ENCODE measurements around the gene ZNF497.

ZNF497 gene

DNA sequence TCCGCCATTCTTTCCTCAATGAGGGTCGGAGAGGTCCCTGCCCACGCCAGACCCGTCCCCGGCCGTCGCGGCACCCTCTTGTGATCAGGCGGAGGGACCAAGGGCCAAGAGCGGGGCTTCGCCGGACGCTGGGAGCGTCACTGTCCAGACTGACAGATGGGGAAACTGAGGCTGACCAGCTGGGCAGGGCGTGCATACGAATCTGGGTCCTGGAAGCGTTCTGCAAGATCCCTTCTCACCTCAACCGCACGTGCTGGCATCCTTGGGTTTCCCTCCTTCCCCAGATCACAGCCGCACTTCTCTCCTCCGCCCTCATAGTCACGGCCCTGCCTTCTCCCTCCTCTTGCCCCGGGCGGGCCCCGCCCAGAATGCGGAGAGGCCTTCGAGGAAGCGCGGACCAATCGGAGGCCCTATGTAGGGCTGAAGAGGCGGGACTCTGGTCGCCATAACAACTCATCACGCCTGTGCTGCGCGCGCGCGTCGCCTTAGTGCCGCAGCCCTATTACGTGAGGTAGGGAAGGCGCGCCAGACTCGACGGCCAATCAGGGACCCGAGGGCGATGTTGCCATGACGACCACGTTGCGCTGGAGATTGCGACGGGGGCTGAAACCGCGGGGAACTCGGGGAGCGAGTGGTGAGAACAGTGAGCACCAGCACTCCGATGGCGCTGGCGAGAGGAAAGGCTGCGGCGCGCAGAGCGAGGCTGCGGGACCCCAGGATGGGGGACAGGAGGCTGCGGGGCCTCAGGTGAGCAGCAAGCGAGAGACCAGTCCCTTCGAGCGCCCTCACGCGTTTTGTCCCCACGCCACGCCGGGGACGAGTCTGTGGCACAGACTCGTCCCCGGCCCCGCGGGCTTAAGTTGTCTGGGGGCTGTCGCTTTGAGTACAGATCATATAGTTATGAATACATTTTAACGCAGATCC, 38.6 kb upstream of the ZNF497 start (continued):
- TF ChIP-seq, protein P1, sequence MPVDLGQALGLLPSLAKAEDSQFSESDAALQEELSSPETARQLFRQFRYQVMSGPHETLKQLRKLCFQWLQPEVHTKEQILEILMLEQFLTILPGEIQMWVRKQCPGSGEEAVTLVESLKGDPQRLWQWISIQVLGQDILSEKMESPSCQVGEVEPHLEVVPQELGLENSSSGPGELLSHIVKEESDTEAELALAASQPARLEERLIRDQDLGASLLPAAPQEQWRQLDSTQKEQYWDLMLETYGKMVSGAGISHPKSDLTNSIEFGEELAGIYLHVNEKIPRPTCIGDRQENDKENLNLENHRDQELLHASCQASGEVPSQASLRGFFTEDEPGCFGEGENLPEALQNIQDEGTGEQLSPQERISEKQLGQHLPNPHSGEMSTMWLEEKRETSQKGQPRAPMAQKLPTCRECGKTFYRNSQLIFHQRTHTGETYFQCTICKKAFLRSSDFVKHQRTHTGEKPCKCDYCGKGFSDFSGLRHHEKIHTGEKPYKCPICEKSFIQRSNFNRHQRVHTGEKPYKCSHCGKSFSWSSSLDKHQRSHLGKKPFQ (tag by site-specific recombination; IDR thresholded peaks at IDR 0.05) = peak; percentile 81
- TF ChIP-seq ZNF670 (tag by site-specific recombination; IDR thresholded peaks at IDR 0.05; ENCODE audit: low read depth) (no peak), ZNF560 (tag by site-specific recombination; IDR thresholded peaks at IDR 0.05; ENCODE audit: borderline replicate concordance) (no peak), SP2 (tag by site-specific recombination; IDR thresholded peaks at IDR 0.05) (peak; percentile 96), GLIS2 (tag by site-specific recombination; IDR thresholded peaks at IDR 0.05) (no peak), YY1 (tag by site-specific recombination; IDR thresholded peaks at IDR 0.05) (peak; percentile 43; the same call in 1 of the 2 replicates), ZNF114 (tag by site-specific recombination; IDR thresholded peaks at IDR 0.05) (no peak), ZNF239 (tag by site-specific recombination; IDR thresholded peaks at IDR 0.05) (no peak), ZNF704 (tag by site-specific recombination; IDR thresholded peaks at IDR 0.05) (no peak), FEZF1 (tag by site-specific recombination; IDR thresholded peaks at IDR 0.05) (no peak), ZBTB26 (tag by site-specific recombination; optimal IDR thresholded peaks at IDR 0.05) (peak; percentile 89), ZNF280C (tag by site-specific recombination; IDR thresholded peaks at IDR 0.05) (no peak), ZNF549 (tag by site-specific recombination; IDR thresholded peaks at IDR 0.05) (no peak), IKZF3 (tag by site-specific recombination; IDR thresholded peaks at IDR 0.05) (no peak), ZNF202 (tag by site-specific recombination; IDR thresholded peaks at IDR 0.05; ENCODE audit: borderline replicate concordance) (no peak), ZBTB49 (tag by site-specific recombination; IDR thresholded peaks at IDR 0.05; ENCODE audit: low read depth) (no peak), KLF7 (tag by site-specific recombination; IDR thresholded peaks at IDR 0.05; ENCODE audit: borderline replicate concordance) (no peak; the same call in 1 of the 2 replicates), ZNF223 (tag by site-specific recombination; IDR thresholded peaks at IDR 0.05) (no peak), ZNF174 (tag by site-specific recombination; IDR thresholded peaks at IDR 0.05) (no peak), CTCF (tag by site-specific recombination; IDR thresholded peaks at IDR 0.05) (peak; percentile 44; the same call in 1 of the 2 replicates), ZNF121 (tag by site-specific recombination; IDR thresholded peaks at IDR 0.05) (no peak), EGR2 (tag by site-specific recombination; IDR thresholded peaks at IDR 0.05; ENCODE audit: low read depth) (no peak)
- TF ChIP-seq, protein P2, sequence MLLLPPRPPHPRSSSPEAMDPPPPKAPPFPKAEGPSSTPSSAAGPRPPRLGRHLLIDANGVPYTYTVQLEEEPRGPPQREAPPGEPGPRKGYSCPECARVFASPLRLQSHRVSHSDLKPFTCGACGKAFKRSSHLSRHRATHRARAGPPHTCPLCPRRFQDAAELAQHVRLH (tag by site-specific recombination; IDR thresholded peaks at IDR 0.05) = 0 out of 2 replicates have a peak, but pooled peaks have one; percentile 11
- TF ChIP-seq, protein P3, sequence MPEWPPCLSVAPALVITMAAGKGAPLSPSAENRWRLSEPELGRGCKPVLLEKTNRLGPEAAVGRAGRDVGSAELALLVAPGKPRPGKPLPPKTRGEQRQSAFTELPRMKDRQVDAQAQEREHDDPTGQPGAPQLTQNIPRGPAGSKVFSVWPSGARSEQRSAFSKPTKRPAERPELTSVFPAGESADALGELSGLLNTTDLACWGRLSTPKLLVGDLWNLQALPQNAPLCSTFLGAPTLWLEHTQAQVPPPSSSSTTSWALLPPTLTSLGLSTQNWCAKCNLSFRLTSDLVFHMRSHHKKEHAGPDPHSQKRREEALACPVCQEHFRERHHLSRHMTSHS (tag by site-specific recombination; IDR thresholded peaks at IDR 0.05) = no peak
- TF ChIP-seq, protein P4, sequence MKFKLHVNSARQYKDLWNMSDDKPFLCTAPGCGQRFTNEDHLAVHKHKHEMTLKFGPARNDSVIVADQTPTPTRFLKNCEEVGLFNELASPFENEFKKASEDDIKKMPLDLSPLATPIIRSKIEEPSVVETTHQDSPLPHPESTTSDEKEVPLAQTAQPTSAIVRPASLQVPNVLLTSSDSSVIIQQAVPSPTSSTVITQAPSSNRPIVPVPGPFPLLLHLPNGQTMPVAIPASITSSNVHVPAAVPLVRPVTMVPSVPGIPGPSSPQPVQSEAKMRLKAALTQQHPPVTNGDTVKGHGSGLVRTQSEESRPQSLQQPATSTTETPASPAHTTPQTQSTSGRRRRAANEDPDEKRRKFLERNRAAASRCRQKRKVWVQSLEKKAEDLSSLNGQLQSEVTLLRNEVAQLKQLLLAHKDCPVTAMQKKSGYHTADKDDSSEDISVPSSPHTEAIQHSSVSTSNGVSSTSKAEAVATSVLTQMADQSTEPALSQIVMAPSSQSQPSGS (tag by site-specific recombination; IDR thresholded peaks at IDR 0.05; ENCODE audit: low read depth) = no peak
